H1 (cell line): ENCODE data around the gene PDGFB.

Source experiments
- CEBPB ChIP-seq: IDR thresholded peaks from 2 replicates; pipeline ENCODE4 v1.6.1; 2012; ENCODE audit warnings: low read depth, low read length
- CHD2 ChIP-seq: IDR thresholded peaks from 2 replicates; pipeline ENCODE4 v1.6.1; 2012; ENCODE audit warnings: low read length, improper control_type of control experiment
- EGR1 ChIP-seq: IDR thresholded peaks from 2 replicates; pipeline ENCODE4 v1.6.1; 2011; ENCODE audit warnings: low read depth, low read length, borderline replicate concordance
- EP300 ChIP-seq, 2 experiments: IDR thresholded peaks; 1 replicate in 1 of 2; 2 replicates in 1 of 2; pipeline ENCODE4 v1.6.1; 2011 to 2012; ENCODE audit warnings: low read depth in 2 of 2, low read length in 2 of 2, mild to moderate bottlenecking in 2 of 2, borderline replicate concordance in 1 of 2, inconsistent platforms in 1 of 2, moderate library complexity in 1 of 2
- JUND ChIP-seq: IDR thresholded peaks from 2 replicates; pipeline ENCODE4 v1.6.1; 2011; ENCODE audit warnings: mild to moderate bottlenecking, improper control_type of control experiment, low read length
- KDM5A ChIP-seq: fragments of 200-600 bp; IDR thresholded peaks from 2 replicates; pipeline ENCODE4 v1.7.1; 2012; ENCODE audit warnings: mild to moderate bottlenecking, low read length, inconsistent platforms, mixed read lengths
- NANOG ChIP-seq: IDR thresholded peaks from 2 replicates; pipeline ENCODE4 v1.6.1; 2011; ENCODE audit warnings: low read length, low read depth, mild to moderate bottlenecking, inconsistent platforms; ENCODE audit not compliant: insufficient read depth, poor library complexity, severe bottlenecking
- POLR2A ChIP-seq, 2 experiments: IDR thresholded peaks; 1 replicate in 1 of 2; 2 replicates in 1 of 2; pipeline ENCODE4 v1.6.1; 2011; ENCODE audit warnings: low read depth in 2 of 2, low read length in 2 of 2, mild to moderate bottlenecking in 2 of 2; ENCODE audit errors: control extremely low read depth in 1 of 2
- POLR2AphosphoS5 ChIP-seq: IDR thresholded peaks from 2 replicates; pipeline ENCODE4 v1.6.1; 2011; ENCODE audit warnings: low read depth, low read length
- RAD21 ChIP-seq, 2 experiments: IDR thresholded peaks in 1 of 2; conservative IDR thresholded peaks in 1 of 2; 2 replicates each; pipeline ENCODE4 v1.6.1; 2011; ENCODE audit warnings: low read depth in 2 of 2, low read length in 2 of 2, improper control_type of control experiment in 1 of 2, inconsistent platforms in 1 of 2, mild to moderate bottlenecking in 1 of 2, moderate library complexity in 1 of 2
- RNF2 ChIP-seq: fragments of 200-900, 300-1000 bp; sonication (generic); IDR thresholded peaks from 2 replicates; pipeline ENCODE4 v1.7.1; 2016; ENCODE audit warnings: borderline replicate concordance, low read depth, mild to moderate bottlenecking, antibody characterized with exemption, low read length; ENCODE audit not compliant: poor library complexity, severe bottlenecking; ENCODE audit errors: missing control alignments
- TBP ChIP-seq: IDR thresholded peaks from 2 replicates; pipeline ENCODE4 v1.6.1; 2011; ENCODE audit warnings: low read depth, low read length, improper control_type of control experiment
- TF ChIP-seq, protein P1 (sequence below), 3 experiments: IDR thresholded peaks; 1 replicate in 2 of 3; 2 replicates in 1 of 3; pipeline versions ENCODE4 v1.5.1 to v1.6.1; 2011; ENCODE audit warnings: low read length in 3 of 3, mild to moderate bottlenecking in 3 of 3, inconsistent platforms in 2 of 3, low read depth in 1 of 3, moderate library complexity in 1 of 3; ENCODE audit not compliant: insufficient read depth in 1 of 3; ENCODE audit errors: control extremely low read depth in 1 of 3
- TF ChIP-seq, protein P2 (sequence below): IDR thresholded peaks from 2 replicates; pipeline ENCODE4 v1.6.1; 2012; ENCODE audit warnings: inconsistent platforms

DNA sequence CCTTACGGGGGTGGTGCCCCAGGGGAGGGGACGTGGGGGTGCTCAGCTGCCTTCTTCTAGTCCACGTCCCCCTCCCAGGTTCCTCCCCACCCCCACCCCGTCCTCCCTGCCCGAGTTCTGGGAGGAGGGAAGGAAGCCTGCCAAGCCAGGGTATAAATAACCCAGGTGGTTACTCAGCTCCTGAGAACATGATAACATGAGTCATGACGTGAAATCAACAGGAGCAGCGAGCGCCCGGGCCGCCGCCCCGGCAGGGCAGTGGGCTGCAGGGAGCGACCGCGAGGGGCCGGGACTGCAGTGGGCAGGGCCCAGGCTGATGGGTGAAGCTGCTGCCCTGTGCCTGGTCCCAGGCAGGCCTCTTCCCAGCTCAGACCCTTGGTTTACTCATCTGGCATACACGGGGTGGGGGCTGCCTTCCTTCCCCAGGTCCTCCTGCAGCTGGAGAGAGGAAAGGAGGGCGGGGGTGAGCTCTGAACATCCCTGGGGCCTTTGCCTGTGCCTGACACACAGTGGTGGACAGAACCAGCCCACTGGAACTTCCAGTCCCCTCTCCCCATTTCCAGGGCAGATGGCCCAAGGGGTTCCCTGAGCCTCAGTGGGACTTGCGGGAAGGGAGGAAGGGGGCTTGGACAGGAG, 8.8 kb upstream of the PDGFB start:
- TF ChIP-seq RNF2: no peak
- TF ChIP-seq, protein P1, sequence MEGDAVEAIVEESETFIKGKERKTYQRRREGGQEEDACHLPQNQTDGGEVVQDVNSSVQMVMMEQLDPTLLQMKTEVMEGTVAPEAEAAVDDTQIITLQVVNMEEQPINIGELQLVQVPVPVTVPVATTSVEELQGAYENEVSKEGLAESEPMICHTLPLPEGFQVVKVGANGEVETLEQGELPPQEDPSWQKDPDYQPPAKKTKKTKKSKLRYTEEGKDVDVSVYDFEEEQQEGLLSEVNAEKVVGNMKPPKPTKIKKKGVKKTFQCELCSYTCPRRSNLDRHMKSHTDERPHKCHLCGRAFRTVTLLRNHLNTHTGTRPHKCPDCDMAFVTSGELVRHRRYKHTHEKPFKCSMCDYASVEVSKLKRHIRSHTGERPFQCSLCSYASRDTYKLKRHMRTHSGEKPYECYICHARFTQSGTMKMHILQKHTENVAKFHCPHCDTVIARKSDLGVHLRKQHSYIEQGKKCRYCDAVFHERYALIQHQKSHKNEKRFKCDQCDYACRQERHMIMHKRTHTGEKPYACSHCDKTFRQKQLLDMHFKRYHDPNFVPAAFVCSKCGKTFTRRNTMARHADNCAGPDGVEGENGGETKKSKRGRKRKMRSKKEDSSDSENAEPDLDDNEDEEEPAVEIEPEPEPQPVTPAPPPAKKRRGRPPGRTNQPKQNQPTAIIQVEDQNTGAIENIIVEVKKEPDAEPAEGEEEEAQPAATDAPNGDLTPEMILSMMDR (IDR thresholded peaks at IDR 0.05; ENCODE audit: control extremely low read depth in 1 of 3, insufficient read depth in 1 of 3, low read depth in 1 of 3, low read length in 3 of 3): no peak
- TF ChIP-seq TBP: no peak
- TF ChIP-seq EP300 (IDR thresholded peaks at IDR 0.05; ENCODE audit: borderline replicate concordance in 1 of 2, low read depth in 2 of 2, low read length in 2 of 2): no peak
- no peak for TF ChIP-seq CEBPB
- TF ChIP-seq NANOG: no peak
- no peak for TF ChIP-seq KDM5A
- no peak for TF ChIP-seq RAD21 (IDR thresholded peaks at IDR 0.05 in 1 of 2, conservative IDR thresholded peaks at IDR 0.05 in 1 of 2; ENCODE audit: low read depth in 2 of 2, low read length in 2 of 2)
- TF ChIP-seq, protein P2, sequence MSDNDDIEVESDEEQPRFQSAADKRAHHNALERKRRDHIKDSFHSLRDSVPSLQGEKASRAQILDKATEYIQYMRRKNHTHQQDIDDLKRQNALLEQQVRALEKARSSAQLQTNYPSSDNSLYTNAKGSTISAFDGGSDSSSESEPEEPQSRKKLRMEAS: no peak
- TF ChIP-seq CHD2: no peak
- TF ChIP-seq POLR2A (IDR thresholded peaks at IDR 0.05; ENCODE audit: control extremely low read depth in 1 of 2, low read depth in 2 of 2, low read length in 2 of 2): no peak
- no peak for TF ChIP-seq POLR2AphosphoS5
- TF ChIP-seq JUND: no peak
- no peak for TF ChIP-seq EGR1
